OCI-LY7 (cell line): ENCODE data around the gene IFNL2.

ENCODE experiments used
- EZH2phosphoT487 ChIP-seq: fragments of 200-600 bp; sonication (generic); IDR thresholded peaks from 2 replicates; pipeline ENCODE4 v1.6.1; 2018; ENCODE audit warnings: low read depth, borderline replicate concordance, mild to moderate bottlenecking, mixed run types, antibody characterized with exemption, low read length, moderate library complexity, mixed read lengths
- TF ChIP-seq, protein P1 (sequence below): fragments of 200-600 bp; sonication (generic); conservative IDR thresholded peaks from 2 replicates; pipeline ENCODE4 v1.5.1; 2014; ENCODE audit warnings: mild to moderate bottlenecking, antibody characterized with exemption, low read length, moderate library complexity, mixed read lengths

- TF ChIP-seq, protein P1, sequence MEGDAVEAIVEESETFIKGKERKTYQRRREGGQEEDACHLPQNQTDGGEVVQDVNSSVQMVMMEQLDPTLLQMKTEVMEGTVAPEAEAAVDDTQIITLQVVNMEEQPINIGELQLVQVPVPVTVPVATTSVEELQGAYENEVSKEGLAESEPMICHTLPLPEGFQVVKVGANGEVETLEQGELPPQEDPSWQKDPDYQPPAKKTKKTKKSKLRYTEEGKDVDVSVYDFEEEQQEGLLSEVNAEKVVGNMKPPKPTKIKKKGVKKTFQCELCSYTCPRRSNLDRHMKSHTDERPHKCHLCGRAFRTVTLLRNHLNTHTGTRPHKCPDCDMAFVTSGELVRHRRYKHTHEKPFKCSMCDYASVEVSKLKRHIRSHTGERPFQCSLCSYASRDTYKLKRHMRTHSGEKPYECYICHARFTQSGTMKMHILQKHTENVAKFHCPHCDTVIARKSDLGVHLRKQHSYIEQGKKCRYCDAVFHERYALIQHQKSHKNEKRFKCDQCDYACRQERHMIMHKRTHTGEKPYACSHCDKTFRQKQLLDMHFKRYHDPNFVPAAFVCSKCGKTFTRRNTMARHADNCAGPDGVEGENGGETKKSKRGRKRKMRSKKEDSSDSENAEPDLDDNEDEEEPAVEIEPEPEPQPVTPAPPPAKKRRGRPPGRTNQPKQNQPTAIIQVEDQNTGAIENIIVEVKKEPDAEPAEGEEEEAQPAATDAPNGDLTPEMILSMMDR, result no peak
- no peak for TF ChIP-seq EZH2phosphoT487
Observed at GRCh38 chr19:39319098-39319891, 51.1 kb downstream of the IFNL2 start.
